ENCODE data around the gene STYXL1.
"Not testable (repeated sequence)": the region's sequence is repeated elsewhere in the genome, so short reads cannot be mapped to it uniquely, and the experiment has no call there.

DNA sequence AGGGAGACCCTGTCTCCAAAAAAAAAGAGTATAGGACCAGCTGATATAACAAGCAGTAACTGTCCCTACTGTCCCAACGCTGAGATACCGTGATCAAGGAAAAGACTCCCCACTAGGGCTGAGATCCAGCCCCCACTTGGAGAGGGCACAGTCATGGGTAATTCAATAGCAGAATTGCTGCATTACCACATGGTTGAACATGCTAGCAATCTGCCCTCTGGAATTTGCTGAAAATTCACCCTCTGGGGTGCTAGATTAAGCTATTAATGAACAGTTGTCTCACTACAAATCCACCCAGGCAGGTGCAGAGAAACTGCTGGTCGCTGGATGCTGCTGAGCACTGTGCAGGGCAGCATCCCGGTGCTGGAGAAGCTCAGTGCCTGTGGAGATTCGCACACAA lies 46.5 kb upstream of the STYXL1 start:
- TF ChIP-seq, protein P1, sequence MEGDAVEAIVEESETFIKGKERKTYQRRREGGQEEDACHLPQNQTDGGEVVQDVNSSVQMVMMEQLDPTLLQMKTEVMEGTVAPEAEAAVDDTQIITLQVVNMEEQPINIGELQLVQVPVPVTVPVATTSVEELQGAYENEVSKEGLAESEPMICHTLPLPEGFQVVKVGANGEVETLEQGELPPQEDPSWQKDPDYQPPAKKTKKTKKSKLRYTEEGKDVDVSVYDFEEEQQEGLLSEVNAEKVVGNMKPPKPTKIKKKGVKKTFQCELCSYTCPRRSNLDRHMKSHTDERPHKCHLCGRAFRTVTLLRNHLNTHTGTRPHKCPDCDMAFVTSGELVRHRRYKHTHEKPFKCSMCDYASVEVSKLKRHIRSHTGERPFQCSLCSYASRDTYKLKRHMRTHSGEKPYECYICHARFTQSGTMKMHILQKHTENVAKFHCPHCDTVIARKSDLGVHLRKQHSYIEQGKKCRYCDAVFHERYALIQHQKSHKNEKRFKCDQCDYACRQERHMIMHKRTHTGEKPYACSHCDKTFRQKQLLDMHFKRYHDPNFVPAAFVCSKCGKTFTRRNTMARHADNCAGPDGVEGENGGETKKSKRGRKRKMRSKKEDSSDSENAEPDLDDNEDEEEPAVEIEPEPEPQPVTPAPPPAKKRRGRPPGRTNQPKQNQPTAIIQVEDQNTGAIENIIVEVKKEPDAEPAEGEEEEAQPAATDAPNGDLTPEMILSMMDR (IDR thresholded peaks at IDR 0.05) = not testable (repeated sequence)
- TF ChIP-seq POLR2A, POLR2AphosphoS5, EP300 (IDR thresholded peaks at IDR 0.05): not testable (repeated sequence)
